SK-N-SH (cell line): ENCODE data around the gene ABHD3.

Experiments used
- EP300 ChIP-seq, 2 experiments: IDR thresholded peaks; 2 replicates each; pipeline versions ENCODE4 v1.4.0 to v1.6.1; 2012; ENCODE audit warnings: borderline replicate concordance in 1 of 2, low read depth in 1 of 2, low read length in 1 of 2
- JUND ChIP-seq: IDR thresholded peaks from 2 replicates; pipeline ENCODE4 v1.4.0; 2012
- POLR2AphosphoS5 ChIP-seq: IDR thresholded peaks from 2 replicates; pipeline ENCODE4 v1.6.1; 2012; ENCODE audit warnings: low read depth, low read length
- REST ChIP-seq: IDR thresholded peaks from 2 replicates; pipeline ENCODE4 v1.6.1; 2012; ENCODE audit warnings: mild to moderate bottlenecking, low read depth, low read length, moderate library complexity
- RFX5 ChIP-seq: IDR thresholded peaks from 2 replicates; pipeline ENCODE4 v1.6.1; 2012; ENCODE audit warnings: mild to moderate bottlenecking, improper control_type of control experiment, low read length
- SMC3 ChIP-seq: IDR thresholded peaks from 2 replicates; pipeline ENCODE4 v1.6.1; 2012; ENCODE audit warnings: low read depth, low read length, improper control_type of control experiment
- TF ChIP-seq, protein P1 (sequence below): fragments of 200-600 bp; sonication (generic); IDR thresholded peaks from 2 replicates; pipeline ENCODE4 v1.6.1; 2017; ENCODE audit warnings: antibody characterized with exemption, mild to moderate bottlenecking, moderate library complexity
- TF ChIP-seq, protein P2 (sequence below): IDR thresholded peaks from 2 replicates; pipeline ENCODE4 v1.4.0; 2012; ENCODE audit warnings: low read depth, borderline replicate concordance

GRCh38 chr18:21672521-21673267 is 31.9 kb downstream of the ABHD3 start:
- no peak for TF ChIP-seq POLR2AphosphoS5
- TF ChIP-seq, protein P1, sequence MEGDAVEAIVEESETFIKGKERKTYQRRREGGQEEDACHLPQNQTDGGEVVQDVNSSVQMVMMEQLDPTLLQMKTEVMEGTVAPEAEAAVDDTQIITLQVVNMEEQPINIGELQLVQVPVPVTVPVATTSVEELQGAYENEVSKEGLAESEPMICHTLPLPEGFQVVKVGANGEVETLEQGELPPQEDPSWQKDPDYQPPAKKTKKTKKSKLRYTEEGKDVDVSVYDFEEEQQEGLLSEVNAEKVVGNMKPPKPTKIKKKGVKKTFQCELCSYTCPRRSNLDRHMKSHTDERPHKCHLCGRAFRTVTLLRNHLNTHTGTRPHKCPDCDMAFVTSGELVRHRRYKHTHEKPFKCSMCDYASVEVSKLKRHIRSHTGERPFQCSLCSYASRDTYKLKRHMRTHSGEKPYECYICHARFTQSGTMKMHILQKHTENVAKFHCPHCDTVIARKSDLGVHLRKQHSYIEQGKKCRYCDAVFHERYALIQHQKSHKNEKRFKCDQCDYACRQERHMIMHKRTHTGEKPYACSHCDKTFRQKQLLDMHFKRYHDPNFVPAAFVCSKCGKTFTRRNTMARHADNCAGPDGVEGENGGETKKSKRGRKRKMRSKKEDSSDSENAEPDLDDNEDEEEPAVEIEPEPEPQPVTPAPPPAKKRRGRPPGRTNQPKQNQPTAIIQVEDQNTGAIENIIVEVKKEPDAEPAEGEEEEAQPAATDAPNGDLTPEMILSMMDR = no peak
- TF ChIP-seq EP300 (IDR thresholded peaks at IDR 0.05; ENCODE audit: borderline replicate concordance in 1 of 2, low read depth in 1 of 2, low read length in 1 of 2) = no peak
- no peak for TF ChIP-seq SMC3
- TF ChIP-seq JUND = no peak
- TF ChIP-seq REST = no peak
- no peak for TF ChIP-seq RFX5
- TF ChIP-seq, protein P2, sequence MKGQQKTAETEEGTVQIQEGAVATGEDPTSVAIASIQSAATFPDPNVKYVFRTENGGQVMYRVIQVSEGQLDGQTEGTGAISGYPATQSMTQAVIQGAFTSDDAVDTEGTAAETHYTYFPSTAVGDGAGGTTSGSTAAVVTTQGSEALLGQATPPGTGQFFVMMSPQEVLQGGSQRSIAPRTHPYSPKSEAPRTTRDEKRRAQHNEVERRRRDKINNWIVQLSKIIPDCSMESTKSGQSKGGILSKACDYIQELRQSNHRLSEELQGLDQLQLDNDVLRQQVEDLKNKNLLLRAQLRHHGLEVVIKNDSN = no peak
